ENCODE data around the gene NCOA7. TPM values are rescaled to one million over a fixed set of nuclear protein-coding genes. Genes with fewer than 3 reads are reported as not detected.

NCOA7 gene
- total and polyA plus RNA-seq, 9 donors, result 10.9 to 54.1 (median 30.7) TPM

DNA sequence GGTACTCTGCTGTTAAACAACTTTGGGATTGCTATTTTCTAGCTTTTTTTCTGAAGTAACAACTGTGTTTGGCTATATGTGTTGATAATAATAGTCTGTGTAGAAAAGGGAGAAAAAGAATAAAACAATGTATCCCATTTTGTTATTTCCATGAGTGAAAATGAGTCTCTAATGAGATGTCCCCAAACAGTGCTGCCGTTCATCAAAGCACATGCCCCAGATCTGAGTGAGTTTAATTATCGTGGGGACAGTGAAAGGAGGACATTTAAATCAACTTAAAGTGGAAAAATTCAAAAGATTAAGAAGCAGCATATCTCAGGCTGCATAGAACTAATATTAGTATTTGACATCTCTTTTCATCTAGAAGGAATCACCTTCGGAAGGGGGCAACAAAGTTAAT, 59.6 kb downstream of the NCOA7 start:
- no peak for TF ChIP-seq POLR2A (IDR thresholded peaks at IDR 0.05)
- no peak for TF ChIP-seq EP300 (IDR thresholded peaks at IDR 0.05)
- TF ChIP-seq, protein P1, sequence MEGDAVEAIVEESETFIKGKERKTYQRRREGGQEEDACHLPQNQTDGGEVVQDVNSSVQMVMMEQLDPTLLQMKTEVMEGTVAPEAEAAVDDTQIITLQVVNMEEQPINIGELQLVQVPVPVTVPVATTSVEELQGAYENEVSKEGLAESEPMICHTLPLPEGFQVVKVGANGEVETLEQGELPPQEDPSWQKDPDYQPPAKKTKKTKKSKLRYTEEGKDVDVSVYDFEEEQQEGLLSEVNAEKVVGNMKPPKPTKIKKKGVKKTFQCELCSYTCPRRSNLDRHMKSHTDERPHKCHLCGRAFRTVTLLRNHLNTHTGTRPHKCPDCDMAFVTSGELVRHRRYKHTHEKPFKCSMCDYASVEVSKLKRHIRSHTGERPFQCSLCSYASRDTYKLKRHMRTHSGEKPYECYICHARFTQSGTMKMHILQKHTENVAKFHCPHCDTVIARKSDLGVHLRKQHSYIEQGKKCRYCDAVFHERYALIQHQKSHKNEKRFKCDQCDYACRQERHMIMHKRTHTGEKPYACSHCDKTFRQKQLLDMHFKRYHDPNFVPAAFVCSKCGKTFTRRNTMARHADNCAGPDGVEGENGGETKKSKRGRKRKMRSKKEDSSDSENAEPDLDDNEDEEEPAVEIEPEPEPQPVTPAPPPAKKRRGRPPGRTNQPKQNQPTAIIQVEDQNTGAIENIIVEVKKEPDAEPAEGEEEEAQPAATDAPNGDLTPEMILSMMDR (IDR thresholded peaks at IDR 0.05), result no peak
- no peaks in the 10 kb centered on the region for H3K27me3 ChIP-seq
- H3K9me3 ChIP-seq, result no peaks in the 10 kb centered on the region
- intact Hi-C loops (cut with DNase I), result loop anchor here in 1 of 4 donors (10.0 kb wide), 1 partner anchor 114 kb away; no protein-coding TSS in a partner anchor
- 81 to 89% (median 82%) methylated on average over 3 of the region's 3 CpGs for WGBS, 3 donors
- no peak overlapping the region for H3K27ac ChIP-seq
- no peak overlapping the region for H3K4me3 ChIP-seq
- DNase-seq, result no peak
- H3K4me1 ChIP-seq (ENCODE audit: insufficient read depth), result no peaks in the 10 kb centered on the region
- no peaks in the 10 kb centered on the region for H3K36me3 ChIP-seq

DNA sequence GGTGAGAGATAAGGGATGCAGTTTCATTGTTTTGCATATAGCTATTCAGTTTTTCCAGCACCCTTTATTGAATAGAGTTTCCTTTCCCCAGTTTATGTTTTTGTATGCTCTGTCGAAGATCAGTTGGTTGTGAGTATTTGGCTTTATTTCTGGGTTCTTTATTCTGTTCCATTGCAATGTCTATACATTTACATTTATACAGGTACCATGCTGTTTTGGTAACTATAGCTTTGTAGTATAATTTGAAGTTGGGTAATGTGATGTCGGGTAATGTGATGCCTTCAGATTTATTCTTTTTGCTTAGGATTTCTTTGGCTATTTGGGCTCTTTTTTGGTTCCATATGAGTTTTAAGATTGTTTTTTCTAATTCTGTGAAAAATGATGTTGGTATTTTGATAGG, 61.8 kb downstream of the NCOA7 start:
- no peaks in the 10 kb centered on the region for H3K9me3 ChIP-seq
- no peak for TF ChIP-seq POLR2A (IDR thresholded peaks at IDR 0.05)
- TF ChIP-seq, protein P1 (IDR thresholded peaks at IDR 0.05), result no peak
- TF ChIP-seq EP300 (IDR thresholded peaks at IDR 0.05), result no peak
- H3K36me3 ChIP-seq, result no peaks in the 10 kb centered on the region
- intact Hi-C loops (cut with DNase I), result loop anchor here in 1 of 4 donors (10.0 kb wide), 1 partner anchor 112 kb away; no protein-coding TSS in a partner anchor
- WGBS, 3 donors, result 92 to 93% (median 93%) methylated on average over 2 of the region's 2 CpGs
- H3K27ac ChIP-seq, result no peak overlapping the region
- no peaks in the 10 kb centered on the region for H3K27me3 ChIP-seq
- DNase-seq, result no peak
- H3K4me1 ChIP-seq (ENCODE audit: insufficient read depth), result no peaks in the 10 kb centered on the region
- no peak overlapping the region for H3K4me3 ChIP-seq

DNA sequence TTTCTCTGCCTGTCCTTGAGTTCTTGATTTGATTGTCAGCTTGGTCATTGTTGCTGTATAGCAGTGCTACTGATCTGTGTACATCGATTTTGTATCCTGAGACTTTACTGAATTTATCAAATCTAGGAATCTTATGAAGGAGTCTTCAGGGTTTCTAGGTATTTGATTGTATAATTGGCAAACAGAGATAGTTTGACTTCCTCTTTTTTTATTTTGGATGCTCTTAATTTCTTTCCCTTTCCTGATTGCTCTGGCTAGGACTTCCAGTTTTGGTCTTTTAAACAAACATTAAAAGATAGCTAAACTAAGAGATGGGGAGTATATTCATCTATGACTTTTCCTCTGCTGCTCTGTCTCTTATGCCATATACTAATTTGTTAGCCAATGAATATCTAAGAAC, 62.4 kb downstream of the NCOA7 start:
- Histone ChIP-seq H3K27me3 (no peaks in the 10 kb centered on the region), H3K27ac (no peak overlapping the region), H3K4me3 (no peak overlapping the region), H3K36me3 (no peaks in the 10 kb centered on the region), H3K4me1 (ENCODE audit: insufficient read depth) (no peaks in the 10 kb centered on the region), H3K9me3 (no peaks in the 10 kb centered on the region)
- WGBS, 3 donors, result 90 to 97% (median 94%) methylated on average over 1 of the region's 1 CpG
- intact Hi-C loops (cut with DNase I), result loop anchor here in 1 of 4 donors (10.0 kb wide), 1 partner anchor 112 kb away; no protein-coding TSS in a partner anchor
- no peak for TF ChIP-seq EP300 (IDR thresholded peaks at IDR 0.05)
- DNase-seq, result no peak

DNA sequence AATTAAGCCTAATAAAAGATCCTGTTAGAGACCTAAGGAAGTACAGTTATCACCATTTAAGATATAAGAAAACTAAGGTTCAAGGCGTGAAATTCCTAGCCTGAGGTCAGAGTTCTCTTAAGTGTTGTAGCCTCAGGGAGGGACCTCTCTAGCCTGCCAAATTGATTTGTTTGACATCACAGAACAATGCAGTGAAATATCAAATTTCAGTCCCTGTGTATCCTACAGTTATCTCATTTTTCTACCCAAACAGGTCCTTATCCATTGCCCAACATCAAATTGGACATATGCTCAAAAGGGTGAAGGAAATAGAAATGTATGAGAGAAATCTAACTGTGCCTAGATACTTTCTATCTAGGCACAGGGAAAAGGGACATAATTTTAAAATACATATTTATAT, 63.0 kb downstream of the NCOA7 start:
- no peaks in the 10 kb centered on the region for H3K27me3 ChIP-seq
- TF ChIP-seq POLR2A (IDR thresholded peaks at IDR 0.05) (no peak), EP300 (IDR thresholded peaks at IDR 0.05) (no peak)
- TF ChIP-seq, protein P1 (IDR thresholded peaks at IDR 0.05), result no peak
- H3K9me3 ChIP-seq, result no peaks in the 10 kb centered on the region
- no peak overlapping the region for H3K27ac ChIP-seq
- H3K4me1 ChIP-seq (ENCODE audit: insufficient read depth), result no peaks in the 10 kb centered on the region
- H3K36me3 ChIP-seq, result no peaks in the 10 kb centered on the region
- DNase-seq, result no peak
- intact Hi-C loops (cut with DNase I), result loop anchor here in 1 of 4 donors (10.0 kb wide), 1 partner anchor 111 kb away; no protein-coding TSS in a partner anchor
- WGBS, 3 donors, result 78 to 95% (median 82%) methylated on average over 1 of the region's 1 CpG
- no peak overlapping the region for H3K4me3 ChIP-seq

DNA sequence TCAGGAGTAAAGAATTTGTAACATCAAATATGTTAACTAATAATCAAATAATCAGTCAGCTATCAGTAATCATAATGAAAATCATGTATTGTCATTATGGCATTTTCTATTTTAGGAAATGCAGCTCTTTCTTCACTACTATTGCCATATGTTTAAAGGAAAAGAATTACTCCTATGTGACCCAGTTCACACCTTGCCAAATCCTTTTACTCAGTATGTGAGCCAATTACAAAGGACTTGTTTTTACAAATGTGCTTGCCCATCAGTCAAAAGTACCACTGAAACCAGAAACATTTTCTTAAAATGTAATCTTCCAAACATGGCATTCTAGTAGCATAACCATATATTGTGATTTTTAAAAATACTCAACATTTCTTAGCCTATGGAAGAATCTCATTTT, 63.6 kb downstream of the NCOA7 start:
- H3K27me3 ChIP-seq, result no peaks in the 10 kb centered on the region
- no peaks in the 10 kb centered on the region for H3K9me3 ChIP-seq
- TF ChIP-seq, protein P1 (IDR thresholded peaks at IDR 0.05), result no peak
- TF ChIP-seq POLR2A (IDR thresholded peaks at IDR 0.05), result no peak
- TF ChIP-seq EP300 (IDR thresholded peaks at IDR 0.05), result no peak
- intact Hi-C loops (cut with DNase I), result loop anchor here in 1 of 4 donors (10.0 kb wide), 1 partner anchor 110 kb away; no protein-coding TSS in a partner anchor
- no peaks in the 10 kb centered on the region for H3K4me1 ChIP-seq (ENCODE audit: insufficient read depth)
- no peak overlapping the region for H3K4me3 ChIP-seq
- H3K27ac ChIP-seq, result no peak overlapping the region
- no peak for DNase-seq
- no peaks in the 10 kb centered on the region for H3K36me3 ChIP-seq
